SK-N-SH (cell line): Measurements from ENCODE around the gene TACC2. TPM values are rescaled to one million over a fixed set of nuclear protein-coding genes. Genes with fewer than 3 reads are reported as not detected.
"Not testable (repeated sequence)": the region's sequence is repeated elsewhere in the genome, so short reads cannot be mapped to it uniquely, and the experiment has no call there.

Source experiments
- CTCF ChIA-PET: fragments of 300-600, 350-600 bp; formaldehyde crosslinking; extraction: SDS; loops from one replicate; lab custom pipeline; 2021; lab: Yijun Ruan, JAX
- POLR2A ChIA-PET: fragments of 350-600 bp; sonication (Branson Sonifier 250); formaldehyde crosslinking; extraction: SDS; loops from one replicate; lab custom pipeline; 2020; ENCODE audit warnings: antibody characterized with exemption, inconsistent platforms; lab: Yijun Ruan, JAX
- DNase-seq: peaks from one replicate; pipeline ENCODE4 v3.0.0; 2012
- H2AFZ ChIP-seq: fragments of 200-600 bp; sonication (generic); 2 replicates; pipeline ENCODE4 v1.8.1; 2016; ENCODE audit warnings: antibody characterized with exemption, mild to moderate bottlenecking, low read depth
- H3F3A ChIP-seq: fragments of 200-600 bp; sonication (generic); replicated peaks from 2 replicates; pipeline ENCODE3; 2016; ENCODE audit warnings: antibody characterized with exemption, mild to moderate bottlenecking; ENCODE audit not compliant: insufficient read depth
- H3K27ac ChIP-seq, 2 experiments: fragments of 200-500 bp in 1 of 2; fragments of 200-600 bp in 1 of 2; sonication (Bioruptor generic) in 1 of 2; sonication (generic), shearing (Covaris generic) in 1 of 2; 2 replicates each; pipeline versions ENCODE4 v1.5.1 to v1.6.1; 2014 to 2016; ENCODE audit warnings: low read depth in 2 of 2, inconsistent platforms in 1 of 2, low read length in 1 of 2, mild to moderate bottlenecking in 1 of 2, mixed read lengths in 1 of 2
- H3K27me3 ChIP-seq: fragments of 200-600 bp; sonication (generic), shearing (Covaris generic); 2 replicates; pipeline ENCODE4 v1.6.1; 2016; ENCODE audit warnings: mixed run types; ENCODE audit not compliant: insufficient read depth
- H3K36me3 ChIP-seq, 2 experiments: fragments of 200-500 bp in 1 of 2; fragments of 200-600 bp in 1 of 2; sonication (Bioruptor generic) in 1 of 2; sonication (generic) in 1 of 2; replicated peaks in 1 of 2; 2 replicates each; pipeline versions ENCODE3 to v1.5.1; 2014 to 2016; ENCODE audit warnings: low read length in 1 of 2, mild to moderate bottlenecking in 1 of 2; ENCODE audit not compliant: insufficient read depth in 2 of 2, control insufficient read depth in 1 of 2
- H3K4me1 ChIP-seq, 2 experiments: fragments of 200-500 bp in 1 of 2; fragments of 200-600 bp in 1 of 2; sonication (Bioruptor generic) in 1 of 2; sonication (generic), shearing (Covaris generic) in 1 of 2; 2 replicates each; pipeline versions ENCODE4 v1.5.1 to v1.6.1; 2014 to 2016; ENCODE audit warnings: low read depth in 1 of 2, low read length in 1 of 2, mixed run types in 1 of 2; ENCODE audit not compliant: insufficient read depth in 2 of 2, control insufficient read depth in 1 of 2
- H3K4me2 ChIP-seq: fragments of 200-600 bp; sonication (generic), shearing (Covaris generic); 2 replicates; pipeline ENCODE4 v1.6.1; 2017; ENCODE audit warnings: mixed run types
- H3K4me3 ChIP-seq, 2 experiments: fragments of 200-500 bp in 1 of 2; fragments of 200-600 bp in 1 of 2; sonication (Bioruptor generic) in 1 of 2; sonication (generic), shearing (Covaris generic) in 1 of 2; 2 replicates each; pipeline versions ENCODE4 v1.5.1 to v1.8.1; 2014 to 2016; ENCODE audit warnings: low read depth in 2 of 2, inconsistent platforms in 1 of 2, low read length in 1 of 2, mild to moderate bottlenecking in 1 of 2, mixed read lengths in 1 of 2, moderate library complexity in 1 of 2
- H3K79me2 ChIP-seq: fragments of 200-600 bp; sonication (generic); 2 replicates; pipeline ENCODE4 v1.8.1; 2017; ENCODE audit warnings: mild to moderate bottlenecking; ENCODE audit not compliant: insufficient read depth
- H3K9ac ChIP-seq: fragments of 200-600 bp; sonication (generic); 2 replicates; pipeline ENCODE4 v1.6.1; 2017; ENCODE audit warnings: mixed run types
- H3K9me2 ChIP-seq: fragments of 200-600 bp; sonication (generic); 2 replicates; pipeline ENCODE4 v1.6.1; 2017; ENCODE audit warnings: mixed run types
- H3K9me3 ChIP-seq: fragments of 200-600 bp; sonication (generic); 2 replicates; pipeline ENCODE4 v1.6.1; 2017; ENCODE audit warnings: mixed run types, mild to moderate bottlenecking, moderate library complexity
- H4K20me1 ChIP-seq: fragments of 200-600 bp; sonication (generic); 2 replicates; pipeline ENCODE4 v1.6.1; 2017; ENCODE audit warnings: mild to moderate bottlenecking, mixed run types; ENCODE audit not compliant: insufficient read depth
- CTCF ChIP-seq: fragments of 200-600 bp; sonication (generic); IDR thresholded peaks from 2 replicates; pipeline ENCODE4 v1.6.1; 2017; ENCODE audit warnings: antibody characterized with exemption, mild to moderate bottlenecking, moderate library complexity
- EP300 ChIP-seq, 2 experiments: IDR thresholded peaks; 2 replicates each; pipeline versions ENCODE4 v1.4.0 to v1.6.1; 2012; ENCODE audit warnings: borderline replicate concordance in 1 of 2, low read depth in 1 of 2, low read length in 1 of 2
- FOSL2 ChIP-seq: IDR thresholded peaks from 2 replicates; pipeline ENCODE4 v1.4.0; 2012; ENCODE audit warnings: low read depth, mild to moderate bottlenecking, moderate library complexity, borderline replicate concordance
- FOXJ3 ChIP-seq: sonication (generic); formaldehyde crosslinking; IDR thresholded peaks from 2 replicates; pipeline ENCODE4 v1.5.1; 2020; ENCODE audit warnings: mild to moderate bottlenecking, missing genetic modification reagents
- FOXM1 ChIP-seq: IDR thresholded peaks from 2 replicates; pipeline ENCODE4 v1.4.0; 2012; ENCODE audit warnings: low read depth, mild to moderate bottlenecking
- GABPA ChIP-seq: IDR thresholded peaks from 2 replicates; pipeline ENCODE4 v1.4.0; 2012; ENCODE audit warnings: low read depth, mild to moderate bottlenecking
- JUND ChIP-seq: IDR thresholded peaks from 2 replicates; pipeline ENCODE4 v1.4.0; 2012
- MEF2A ChIP-seq: IDR thresholded peaks from 2 replicates; pipeline ENCODE4 v1.4.0; 2012; ENCODE audit warnings: low read depth, borderline replicate concordance
- MXI1 ChIP-seq: IDR thresholded peaks from 2 replicates; pipeline ENCODE4 v1.6.1; 2012; ENCODE audit warnings: mild to moderate bottlenecking, low read depth, low read length, improper control_type of control experiment
- PBX3 ChIP-seq: IDR thresholded peaks from 2 replicates; pipeline ENCODE4; 2012
- RAD21 ChIP-seq: IDR thresholded peaks from 2 replicates; pipeline ENCODE4 v1.6.1; 2012; ENCODE audit warnings: mild to moderate bottlenecking, low read length
- RCOR1 ChIP-seq: fragments of 150-350 bp; IDR thresholded peaks from 2 replicates; pipeline ENCODE4 v1.6.1; 2017; ENCODE audit warnings: antibody characterized with exemption, low read length
- RFX5 ChIP-seq: IDR thresholded peaks from 2 replicates; pipeline ENCODE4 v1.6.1; 2012; ENCODE audit warnings: mild to moderate bottlenecking, improper control_type of control experiment, low read length
- SIN3A ChIP-seq: IDR thresholded peaks from 2 replicates; pipeline ENCODE4 v1.6.1; 2012; ENCODE audit warnings: low read depth, mild to moderate bottlenecking, low read length, moderate library complexity, borderline replicate concordance
- TAF1 ChIP-seq: IDR thresholded peaks from 2 replicates; pipeline ENCODE4 v1.6.1; 2012; ENCODE audit warnings: low read depth, mild to moderate bottlenecking, low read length, moderate library complexity, borderline replicate concordance
- TEAD4 ChIP-seq: IDR thresholded peaks from 2 replicates; pipeline ENCODE4 v1.4.0; 2012; ENCODE audit warnings: mild to moderate bottlenecking, borderline replicate concordance; ENCODE audit not compliant: insufficient read depth
- USF2 ChIP-seq: fragments of 150-350 bp; IDR thresholded peaks from 2 replicates; pipeline ENCODE4 v1.6.1; 2017; ENCODE audit warnings: antibody characterized with exemption, low read length, low read depth, borderline replicate concordance
- WGBS: methylation state at CpG from one replicate; pipeline ENCODE4 v1.1.6; 2017; ENCODE audit warnings: low lambda C conversion rate; 5-methylcytosine and 5-hydroxymethylcytosine counted together
- polyA plus RNA-seq, 3 experiments: library from polyadenylated mRNA; depleted of rRNA; stranded (reverse); fragments of >200 nt; gene quantifications; 2 replicates each; pipeline ENCODE4 v1.2.3, GENCODE V29; 2012
- TF ChIP-seq, protein P1 (sequence below): IDR thresholded peaks from 2 replicates; pipeline ENCODE4 v1.4.0; 2012; ENCODE audit warnings: low read depth

Gene TACC2
- polyA plus RNA-seq, 1 of the 3 experiments (the other 2 are of a cell fraction) = 8.8 TPM

GRCh38 chr10:122014652-122015248, 25.8 kb downstream of the TACC2 start:
- ChIA-PET CTCF (interaction anchor here (2.3 kb wide), 1 partner anchor 40 kb away, joined by 6 read pairs; the partner anchor contains the start of gene NSMCE4A), POLR2A (no interaction called here)
- H3K4me3 ChIP-seq = no peak overlapping the region
- H3K27ac ChIP-seq = no peak overlapping the region
- H3F3A ChIP-seq = no peaks in the 10 kb centered on the region
- no peaks in the 10 kb centered on the region for H4K20me1 ChIP-seq
- no peak overlapping the region for H2AFZ ChIP-seq
- H3K4me2 ChIP-seq = no peak overlapping the region
- no peak overlapping the region for H3K9ac ChIP-seq
- H3K36me3 ChIP-seq = no peaks in the 10 kb centered on the region
- WGBS = 71% methylated on average over 3 of the region's 3 CpGs
- TF ChIP-seq PBX3 = no peak
- TF ChIP-seq, all 33 proteins: peak for 0
- DNase-seq = no peak
- Histone ChIP-seq H3K9me3 (no peaks in the 10 kb centered on the region), H3K4me1 (no peaks in the 10 kb centered on the region), H3K9me2 (no peaks in the 10 kb centered on the region), H3K27me3 (no peaks in the 10 kb centered on the region; the same call in 1 of the 2 replicates), H3K79me2 (no peaks in the 10 kb centered on the region)

DNA sequence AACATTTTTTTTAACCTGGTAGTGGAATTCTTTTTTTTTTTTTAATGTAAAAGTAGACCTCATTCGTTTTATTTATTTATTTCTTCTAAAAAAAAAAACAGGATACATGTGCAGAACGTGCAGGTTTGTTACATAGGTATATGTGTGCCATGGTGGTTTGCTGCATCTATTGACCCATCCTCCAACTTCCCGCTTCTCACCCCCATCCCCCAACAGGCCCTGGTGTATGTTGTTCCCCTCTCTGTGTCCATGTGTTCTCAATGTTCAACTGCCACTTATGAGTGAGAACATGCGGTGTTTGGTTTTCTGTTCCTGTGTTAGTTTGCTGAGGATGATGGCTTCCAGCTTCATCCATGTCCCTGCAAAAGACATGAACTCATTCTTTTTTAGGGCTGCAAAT, 29.0 kb downstream of the TACC2 start:
- POLR2A ChIA-PET, H3K36me3 ChIP-seq, CTCF ChIA-PET, H3K79me2 ChIP-seq, H3K27ac ChIP-seq, H3K4me1 ChIP-seq, H3K9me2 ChIP-seq, H3K9ac ChIP-seq, DNase-seq, H4K20me1 ChIP-seq, H3F3A ChIP-seq, H3K4me3 ChIP-seq, H2AFZ ChIP-seq, H3K9me3 ChIP-seq, H3K27me3 ChIP-seq, H3K4me2 ChIP-seq: not testable (repeated sequence)
- WGBS = 65% methylated on average over 4 of the region's 4 CpGs

GRCh38 chr10:122018491-122018890, 29.5 kb downstream of the TACC2 start:
- Histone ChIP-seq H2AFZ (no peak overlapping the region), H3K27me3 (no peaks in the 10 kb centered on the region; the same call in 1 of the 2 replicates), H3K9me2 (no peaks in the 10 kb centered on the region), H3K27ac (no peak overlapping the region), H3K9ac (no peak overlapping the region), H3F3A (no peaks in the 10 kb centered on the region), H3K4me2 (no peak overlapping the region), H3K4me3 (no peak overlapping the region), H3K36me3 (no peaks in the 10 kb centered on the region), H3K9me3 (no peaks in the 10 kb centered on the region), H3K79me2 (no peaks in the 10 kb centered on the region), H3K4me1 (peaks cover 0 to 6% of the 10 kb centered on the region in 2 experiments; a peak in 1 of 4 replicates), H4K20me1 (no peaks in the 10 kb centered on the region)
- TF ChIP-seq RAD21 = no peak
- no peak for TF ChIP-seq USF2
- no peak for TF ChIP-seq RFX5
- no peak for TF ChIP-seq TAF1
- no peak for TF ChIP-seq JUND
- TF ChIP-seq GABPA = no peak
- no peak for TF ChIP-seq FOXJ3
- no peak for TF ChIP-seq EP300 (IDR thresholded peaks at IDR 0.05; ENCODE audit: borderline replicate concordance in 1 of 2, low read depth in 1 of 2, low read length in 1 of 2)
- no peak for TF ChIP-seq RCOR1
- TF ChIP-seq CTCF = no peak
- no peak for TF ChIP-seq FOXM1
- no peak for TF ChIP-seq MEF2A
- TF ChIP-seq FOSL2 = no peak
- no peak for TF ChIP-seq MXI1
- TF ChIP-seq TEAD4 = no peak
- TF ChIP-seq, protein P1, sequence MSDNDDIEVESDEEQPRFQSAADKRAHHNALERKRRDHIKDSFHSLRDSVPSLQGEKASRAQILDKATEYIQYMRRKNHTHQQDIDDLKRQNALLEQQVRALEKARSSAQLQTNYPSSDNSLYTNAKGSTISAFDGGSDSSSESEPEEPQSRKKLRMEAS = no peak
- no peak for TF ChIP-seq SIN3A
- CTCF ChIA-PET = no interaction called here
- WGBS = 59% methylated on average over 7 of the region's 7 CpGs
- no peak for DNase-seq
- POLR2A ChIA-PET = no interaction called here
